Mesothelial cell of epicardium (in vitro differentiated cells): ENCODE data around the gene MOB1B. TPM values are rescaled to one million over a fixed set of nuclear protein-coding genes. Genes with fewer than 3 reads are reported as not detected.
"Not testable (repeated sequence)": the region's sequence is repeated elsewhere in the genome, so short reads cannot be mapped to it uniquely, and the experiment has no call there.

Source experiments
- DNase-seq, 2 experiments: peaks; one replicate each; pipeline ENCODE4 v3.0.0; 2021; ENCODE audit warnings: low spot score in 2 of 2; ENCODE audit not compliant: unreplicated experiment in 2 of 2
- H3K27ac Mint-ChIP-seq: 2 replicates; pipeline ENCODE4 v1.8.0; 2021; ENCODE audit warnings: mixed read lengths
- H3K27me3 Mint-ChIP-seq: 2 replicates; pipeline ENCODE4 v1.8.0; 2021; ENCODE audit warnings: low read depth, mixed read lengths
- H3K36me3 Mint-ChIP-seq: 2 replicates; pipeline ENCODE4 v1.8.0; 2021; ENCODE audit warnings: mixed read lengths
- H3K4me1 Mint-ChIP-seq: 2 replicates; pipeline ENCODE4 v1.8.0; 2021; ENCODE audit warnings: mixed read lengths
- H3K4me3 Mint-ChIP-seq: 2 replicates; pipeline ENCODE4 v1.8.0; 2021; ENCODE audit warnings: mild to moderate bottlenecking, moderate library complexity, mixed read lengths
- H3K9me3 Mint-ChIP-seq: 2 replicates; pipeline ENCODE4 v1.8.0; 2021; ENCODE audit warnings: mixed read lengths
- CTCF ChIP-seq: fragments of 200-600 bp; sonication (generic); IDR thresholded peaks from one replicate; pipeline ENCODE4 v1.5.0; 2021; ENCODE audit warnings: antibody characterized with exemption; ENCODE audit not compliant: unreplicated experiment
- total RNA-seq: library from RNA; stranded (reverse); gene quantifications from 3 replicates; pipeline ENCODE4 v1.2.1, GENCODE V29; 2021

MOB1B gene
- total RNA-seq, 1 donor from 2014 or later: 36.2 TPM

GRCh38 chr4:70997546-70997945, 95.4 kb downstream of the MOB1B start:
- DNase-seq: no peak
- Mint-ChIP-seq H3K4me1 (peaks cover 39% of the 10 kb centered on the region), H3K27me3 (no peaks in the 10 kb centered on the region), H3K4me3 (no peak overlapping the region), H3K27ac (no peak overlapping the region), H3K36me3 (peaks cover 42% of the 10 kb centered on the region), H3K9me3 (peaks cover 28% of the 10 kb centered on the region)
- no peak for TF ChIP-seq CTCF

GRCh38 chr4:70999639-71000038, 97.5 kb downstream of the MOB1B start:
- H3K27ac Mint-ChIP-seq, DNase-seq, H3K27me3 Mint-ChIP-seq, H3K4me3 Mint-ChIP-seq: not testable (repeated sequence)
- peaks cover 53% of the 10 kb centered on the region for H3K36me3 Mint-ChIP-seq
- peaks cover 34% of the 10 kb centered on the region for H3K9me3 Mint-ChIP-seq
- peaks cover 30% of the 10 kb centered on the region for H3K4me1 Mint-ChIP-seq

GRCh38 chr4:71001363-71001762, 99.2 kb downstream of the MOB1B start:
- H3K36me3 Mint-ChIP-seq: peaks cover 53% of the 10 kb centered on the region
- H3K9me3 Mint-ChIP-seq: peaks cover 34% of the 10 kb centered on the region
- not testable (repeated sequence) for H3K27me3 Mint-ChIP-seq, DNase-seq, H3K27ac Mint-ChIP-seq, H3K4me3 Mint-ChIP-seq
- peaks cover 14% of the 10 kb centered on the region for H3K4me1 Mint-ChIP-seq

- peaks cover 34% of the 10 kb centered on the region for H3K9me3 Mint-ChIP-seq
- H3K4me3 Mint-ChIP-seq: no peak overlapping the region
- H3K27me3 Mint-ChIP-seq: no peaks in the 10 kb centered on the region
- no peak overlapping the region for H3K27ac Mint-ChIP-seq
- no peak for TF ChIP-seq CTCF
- H3K36me3 Mint-ChIP-seq: peaks cover 42% of the 10 kb centered on the region
- peaks cover 17% of the 10 kb centered on the region for H3K4me1 Mint-ChIP-seq
- DNase-seq: no peak
These were observed 102.2 kb downstream of the MOB1B start for GRCh38 chr4:71004281-71004851.

- H3K27me3 Mint-ChIP-seq, DNase-seq, H3K4me3 Mint-ChIP-seq, H3K27ac Mint-ChIP-seq: not testable (repeated sequence)
- peaks cover 28% of the 10 kb centered on the region for H3K9me3 Mint-ChIP-seq
- peaks cover 24% of the 10 kb centered on the region for H3K4me1 Mint-ChIP-seq
- peaks cover 36% of the 10 kb centered on the region for H3K36me3 Mint-ChIP-seq
These were observed 102.9 kb downstream of the MOB1B start for GRCh38 chr4:71005025-71005424.

- H3K4me1 Mint-ChIP-seq: peaks cover 24% of the 10 kb centered on the region
- no peak for TF ChIP-seq CTCF
- no peaks in the 10 kb centered on the region for H3K27me3 Mint-ChIP-seq
- peaks cover 22% of the 10 kb centered on the region for H3K36me3 Mint-ChIP-seq
- peaks cover 16% of the 10 kb centered on the region for H3K9me3 Mint-ChIP-seq
- H3K4me3 Mint-ChIP-seq: no peak overlapping the region
- H3K27ac Mint-ChIP-seq: no peak overlapping the region
- no peak for DNase-seq
These were observed 104.2 kb downstream of the MOB1B start for GRCh38 chr4:71006203-71006907.

- Mint-ChIP-seq H3K4me3 (no peak overlapping the region), H3K27me3 (no peaks in the 10 kb centered on the region), H3K4me1 (peaks cover 24% of the 10 kb centered on the region), H3K27ac (no peak overlapping the region), H3K36me3 (peaks cover 19% of the 10 kb centered on the region), H3K9me3 (peaks cover 9% of the 10 kb centered on the region)
- TF ChIP-seq CTCF: no peak
- no peak for DNase-seq
These were observed 106.0 kb downstream of the MOB1B start for GRCh38 chr4:71008196-71008595.
